Kidney (tissue), 14 donors: ENCODE data around the gene REEP6. TPM values are rescaled to one million over a fixed set of nuclear protein-coding genes. Genes with fewer than 3 reads are reported as not detected.
"Not testable (repeated sequence)": the region's sequence is repeated elsewhere in the genome, so short reads cannot be mapped to it uniquely, and the experiment has no call there.

Experiments used
- DNase-seq, 5 donors: peaks; one replicate each; pipeline ENCODE4 v3.0.0-alpha.2; 2013 to 2020
- FAIRE-seq: peaks from 2 replicates; lab custom pipeline; 2012; peaks lifted over from hg19 to GRCh38; lab: Jason Lieb, UNC
- H3K27ac ChIP-seq, 2 donors: one replicate each; pipeline ENCODE4 v1.7.0; 2013; ENCODE audit warnings: low read depth in 2 of 2, low read length in 2 of 2, inconsistent platforms in 1 of 2
- H3K27me3 ChIP-seq: one replicate; pipeline ENCODE4 v1.7.1; 2013; ENCODE audit warnings: low read length, inconsistent platforms; ENCODE audit not compliant: control insufficient read depth, insufficient read depth
- H3K36me3 ChIP-seq, 3 donors: one replicate each; pipeline versions ENCODE4 v1.7.0 to v1.7.1; 2013; ENCODE audit warnings: low read length in 3 of 3, control low read depth in 1 of 3, inconsistent platforms in 1 of 3; ENCODE audit not compliant: insufficient read depth in 3 of 3, control insufficient read depth in 2 of 3
- H3K4me1 ChIP-seq, 3 donors: one replicate each; pipeline versions ENCODE4 v1.7.0 to v1.7.1; 2013; ENCODE audit warnings: low read length in 3 of 3, inconsistent platforms in 1 of 3, low read depth in 1 of 3; ENCODE audit not compliant: control insufficient read depth in 2 of 3, insufficient read depth in 2 of 3
- H3K4me3 ChIP-seq, 3 donors: one replicate each; pipeline versions ENCODE4 v1.7.0 to v1.8.1; 2013; ENCODE audit warnings: low read length in 3 of 3, control low read depth in 1 of 3, inconsistent platforms in 1 of 3
- H3K9ac ChIP-seq, 3 donors: one replicate each; pipeline versions ENCODE4 v1.7.0 to v1.7.1; 2013; ENCODE audit warnings: low read length in 3 of 3, control low read depth in 1 of 3, inconsistent platforms in 1 of 3
- H3K9me3 ChIP-seq, 3 donors: one replicate each; pipeline versions ENCODE4 v1.7.0 to v1.7.1; 2013; ENCODE audit warnings: low read length in 3 of 3, control low read depth in 1 of 3, inconsistent platforms in 1 of 3; ENCODE audit not compliant: control insufficient read depth in 2 of 3, insufficient read depth in 1 of 3
- CTCF ChIP-seq: IDR thresholded peaks from 3 replicates; pipeline ENCODE4 v1.5.1; 2012; ENCODE audit warnings: mild to moderate bottlenecking, moderate library complexity, borderline replicate concordance; ENCODE audit not compliant: insufficient read depth; ENCODE audit errors: extremely low read depth
- intact Hi-C: fragments of 100-400 bp; cut with DNase I; formaldehyde crosslinking; loops from one replicate; pipeline ENCODE4 v1.11.1; 2022
- polyA plus RNA-seq: library from polyadenylated mRNA; stranded (reverse); fragments of 350-450 nt; fragmentation: Illumina TruSeq; extraction: RNeasy Lipid Tissue Mini Kit (QIAGEN cat#74804); gene quantifications from one replicate; pipeline ENCODE4 v1.2.3, GENCODE V29; 2014; ENCODE audit warnings: low read depth, low replicate concordance; ENCODE audit not compliant: insufficient read depth
- total RNA-seq: library from RNA; stranded (reverse); fragmentation: NEBNext Ultra II Directional; extraction: Animal tissue kit (Norgen Biotek cat#: 25700); gene quantifications from one replicate; pipeline ENCODE4 v1.2.1, GENCODE V29; 2021
- donor health status: control.
- donor health status: control.
- donor health status: control.
- donor health status: control.
- donor health status: control.
- donor health status: DM: yes; HTN: yes; CAD: no.
- donor health status: Normal renal cell carcinoma (clear cell type).

Gene REEP6
- total and polyA plus RNA-seq, 2 donors from 2014 or later = 9.6 to 60.0 TPM

GRCh38 chr19:1514986-1515721, 24.2 kb downstream of the REEP6 start:
- DNase-seq (no peak), FAIRE-seq (no peak)
- TF ChIP-seq CTCF = no peak
- no peaks in the 10 kb centered on the region for H3K36me3 ChIP-seq
- no peak overlapping the region for H3K27ac ChIP-seq
- no peak overlapping the region for H3K9ac ChIP-seq
- intact Hi-C loops = no loop called here
- no peaks in the 10 kb centered on the region for H3K9me3 ChIP-seq
- no peaks in the 10 kb centered on the region for H3K4me1 ChIP-seq
- peaks cover 2% of the 10 kb centered on the region for H3K27me3 ChIP-seq
- no peak overlapping the region for H3K4me3 ChIP-seq

GRCh38 chr19:1516395-1516753, 25.4 kb downstream of the REEP6 start:
- intact Hi-C loops = no loop called here
- TF ChIP-seq CTCF = no peak
- H3K9ac ChIP-seq = no peak overlapping the region

GRCh38 chr19:1518471-1518870, 27.5 kb downstream of the REEP6 start:
- intact Hi-C loops = no loop called here
- no peak for TF ChIP-seq CTCF
- Histone ChIP-seq H3K4me1 (no peaks in the 10 kb centered on the region), H3K27me3 (no peaks in the 10 kb centered on the region), H3K27ac (no peak overlapping the region), H3K9ac (no peak overlapping the region), H3K36me3 (no peaks in the 10 kb centered on the region), H3K4me3 (no peak overlapping the region), H3K9me3 (no peaks in the 10 kb centered on the region)
- no peak for FAIRE-seq
- DNase-seq = no peak

More at GRCh38 chr19:1516395-1516753, 25.4 kb downstream of the REEP6 start:
- H3K9me3 ChIP-seq = no peaks in the 10 kb centered on the region
- FAIRE-seq (no peak), DNase-seq (no peak)
- no peaks in the 10 kb centered on the region for H3K36me3 ChIP-seq
- no peak overlapping the region for H3K27ac ChIP-seq
- no peak overlapping the region for H3K4me3 ChIP-seq
- H3K27me3 ChIP-seq = no peaks in the 10 kb centered on the region
- H3K4me1 ChIP-seq = no peaks in the 10 kb centered on the region

- H3K9ac ChIP-seq, H3K4me3 ChIP-seq, H3K9me3 ChIP-seq, intact Hi-C loops, DNase-seq, H3K27me3 ChIP-seq, FAIRE-seq, H3K36me3 ChIP-seq, H3K4me1 ChIP-seq, H3K27ac ChIP-seq: not testable (repeated sequence)
These were observed 28.8 kb downstream of the REEP6 start for GRCh38 chr19:1519802-1520201.
